ENCODE measurements around the gene EPHA2. TPM values are rescaled to one million over a fixed set of nuclear protein-coding genes. Genes with fewer than 3 reads are reported as not detected.

The EPHA2 gene
- total RNA-seq, 1 experiment from 2014 or later: 130 TPM

GRCh38 chr1:16125483-16125882 lies 30.4 kb downstream of the EPHA2 start:
- no TSS peak for BruUV-seq (replicated peaks)
- CTCF ChIA-PET: no interaction called here
- Mint-ChIP-seq H3K27ac (ENCODE audit: unreplicated experiment) (no peak overlapping the region), H3K4me3 (ENCODE audit: low read depth, unreplicated experiment) (no peak overlapping the region), H3K27me3 (ENCODE audit: unreplicated experiment) (no peaks in the 10 kb centered on the region), H3K9me3 (ENCODE audit: low read depth, unreplicated experiment) (no peaks in the 10 kb centered on the region), H3K36me3 (ENCODE audit: insufficient read depth, unreplicated experiment) (peaks cover 94% of the 10 kb centered on the region), H3K4me1 (ENCODE audit: low read depth, unreplicated experiment) (peaks cover 10% of the 10 kb centered on the region)
- intact Hi-C loops (cut with micrococcal nuclease; ENCODE audit: unreplicated experiment): no loop called here
- TF ChIP-seq, protein P1, sequence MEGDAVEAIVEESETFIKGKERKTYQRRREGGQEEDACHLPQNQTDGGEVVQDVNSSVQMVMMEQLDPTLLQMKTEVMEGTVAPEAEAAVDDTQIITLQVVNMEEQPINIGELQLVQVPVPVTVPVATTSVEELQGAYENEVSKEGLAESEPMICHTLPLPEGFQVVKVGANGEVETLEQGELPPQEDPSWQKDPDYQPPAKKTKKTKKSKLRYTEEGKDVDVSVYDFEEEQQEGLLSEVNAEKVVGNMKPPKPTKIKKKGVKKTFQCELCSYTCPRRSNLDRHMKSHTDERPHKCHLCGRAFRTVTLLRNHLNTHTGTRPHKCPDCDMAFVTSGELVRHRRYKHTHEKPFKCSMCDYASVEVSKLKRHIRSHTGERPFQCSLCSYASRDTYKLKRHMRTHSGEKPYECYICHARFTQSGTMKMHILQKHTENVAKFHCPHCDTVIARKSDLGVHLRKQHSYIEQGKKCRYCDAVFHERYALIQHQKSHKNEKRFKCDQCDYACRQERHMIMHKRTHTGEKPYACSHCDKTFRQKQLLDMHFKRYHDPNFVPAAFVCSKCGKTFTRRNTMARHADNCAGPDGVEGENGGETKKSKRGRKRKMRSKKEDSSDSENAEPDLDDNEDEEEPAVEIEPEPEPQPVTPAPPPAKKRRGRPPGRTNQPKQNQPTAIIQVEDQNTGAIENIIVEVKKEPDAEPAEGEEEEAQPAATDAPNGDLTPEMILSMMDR (IDR thresholded peaks at IDR 0.05; ENCODE audit: unreplicated experiment): no peak
- DNase-seq: no peak

GRCh38 chr1:16125088-16125470 lies 30.8 kb downstream of the EPHA2 start:
- TF ChIP-seq, protein P1 (IDR thresholded peaks at IDR 0.05; ENCODE audit: unreplicated experiment): no peak
- Mint-ChIP-seq H3K9me3 (ENCODE audit: low read depth, unreplicated experiment) (no peaks in the 10 kb centered on the region), H3K4me1 (ENCODE audit: low read depth, unreplicated experiment) (peaks cover 10% of the 10 kb centered on the region), H3K27me3 (ENCODE audit: unreplicated experiment) (no peaks in the 10 kb centered on the region), H3K4me3 (ENCODE audit: low read depth, unreplicated experiment) (no peak overlapping the region), H3K27ac (ENCODE audit: unreplicated experiment) (no peak overlapping the region), H3K36me3 (ENCODE audit: insufficient read depth, unreplicated experiment) (peaks cover 94% of the 10 kb centered on the region)
- no TSS peak for BruUV-seq (replicated peaks)
- CTCF ChIA-PET: no interaction called here
- DNase-seq: no peak
- intact Hi-C loops (cut with micrococcal nuclease; ENCODE audit: unreplicated experiment): no loop called here

DNA sequence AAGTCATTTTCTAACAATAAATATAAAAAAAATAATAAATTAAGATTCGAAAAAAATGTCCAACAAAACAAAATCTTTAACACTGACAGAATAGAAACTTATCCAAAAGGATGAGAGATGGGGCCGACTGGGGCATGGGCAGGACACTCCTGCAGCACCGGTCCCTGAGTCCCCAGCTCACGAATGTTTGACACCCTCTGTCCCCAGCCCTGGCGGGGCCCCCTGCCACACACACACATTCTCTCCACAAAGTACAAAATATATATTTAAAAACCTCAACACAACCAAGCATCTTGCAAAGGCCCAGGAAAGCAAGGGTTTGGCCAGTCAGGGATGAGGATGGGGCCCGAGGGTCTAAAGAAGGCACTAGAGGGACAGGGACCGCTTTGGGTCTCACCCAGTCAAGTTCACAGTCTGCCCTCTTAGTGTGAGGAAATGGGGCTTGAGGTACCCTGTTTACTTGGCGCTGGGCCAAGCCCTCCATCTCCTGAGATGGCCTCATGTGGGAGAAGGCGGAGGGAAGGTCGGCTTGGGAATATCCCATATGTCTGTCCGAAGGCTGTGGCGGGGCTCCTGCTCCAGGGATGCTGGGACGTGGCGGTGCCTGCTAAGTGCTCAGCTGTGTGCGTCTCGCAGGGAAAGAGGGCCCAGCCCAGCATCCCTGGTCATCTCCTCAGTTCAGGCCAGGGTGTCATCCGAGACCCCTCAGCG lies 31.3 kb downstream of the EPHA2 start:
- Mint-ChIP-seq H3K9me3 (ENCODE audit: low read depth, unreplicated experiment) (no peaks in the 10 kb centered on the region), H3K4me3 (ENCODE audit: low read depth, unreplicated experiment) (no peak overlapping the region), H3K27ac (ENCODE audit: unreplicated experiment) (no peak overlapping the region), H3K36me3 (ENCODE audit: insufficient read depth, unreplicated experiment) (peaks cover 94% of the 10 kb centered on the region), H3K27me3 (ENCODE audit: unreplicated experiment) (no peaks in the 10 kb centered on the region), H3K4me1 (ENCODE audit: low read depth, unreplicated experiment) (peaks cover 10% of the 10 kb centered on the region)
- DNase-seq: no peak
- TSS peak; percentile 43 for BruUV-seq (replicated peaks)
- intact Hi-C loops (cut with micrococcal nuclease; ENCODE audit: unreplicated experiment): no loop called here
- TF ChIP-seq, protein P1 (IDR thresholded peaks at IDR 0.05; ENCODE audit: unreplicated experiment): no peak
- CTCF ChIA-PET: interaction anchor here (0.6 kb wide), 1 partner anchor 86 kb away, joined by 3 read pairs; no protein-coding TSS in a partner anchor

GRCh38 chr1:16122916-16123315 lies 33.0 kb downstream of the EPHA2 start:
- peak overlapping the region; percentile 88 for H3K27ac Mint-ChIP-seq (ENCODE audit: unreplicated experiment)
- no peak for DNase-seq
- TF ChIP-seq, protein P1 (IDR thresholded peaks at IDR 0.05; ENCODE audit: unreplicated experiment): no peak
- peak overlapping the region; percentile 32 for H3K4me3 Mint-ChIP-seq (ENCODE audit: low read depth, unreplicated experiment)
- no peaks in the 10 kb centered on the region for H3K9me3 Mint-ChIP-seq (ENCODE audit: low read depth, unreplicated experiment)
- H3K27me3 Mint-ChIP-seq (ENCODE audit: unreplicated experiment): no peaks in the 10 kb centered on the region
- CTCF ChIA-PET: no interaction called here
- peaks cover 10% of the 10 kb centered on the region for H3K4me1 Mint-ChIP-seq (ENCODE audit: low read depth, unreplicated experiment)
- peaks cover 83% of the 10 kb centered on the region for H3K36me3 Mint-ChIP-seq (ENCODE audit: insufficient read depth, unreplicated experiment)
- intact Hi-C loops (cut with micrococcal nuclease; ENCODE audit: unreplicated experiment): no loop called here
- no TSS peak for BruUV-seq (replicated peaks)
